KMS-11 (cell line): Measurements from ENCODE around the gene RGL4.
"Not testable (repeated sequence)": the region's sequence is repeated elsewhere in the genome, so short reads cannot be mapped to it uniquely, and the experiment has no call there.

ENCODE experiments used
- H2AFZ ChIP-seq: fragments of 200-600 bp; sonication (generic); 2 replicates; pipeline ENCODE4 v1.6.1; 2016; ENCODE audit warnings: antibody characterized with exemption, mixed run types, low read depth
- H3K27ac ChIP-seq: fragments of 200-600 bp; sonication (generic); 2 replicates; pipeline ENCODE4 v1.6.1; 2016; ENCODE audit warnings: mild to moderate bottlenecking, mixed run types
- H3K27me3 ChIP-seq: fragments of 200-600 bp; sonication (generic); 2 replicates; pipeline ENCODE4 v1.6.1; 2017; ENCODE audit warnings: mild to moderate bottlenecking, low read depth, mixed run types, moderate library complexity; ENCODE audit not compliant: insufficient read depth
- H3K36me3 ChIP-seq: fragments of 200-600 bp; sonication (generic); 2 replicates; pipeline ENCODE4 v1.6.1; 2017; ENCODE audit warnings: mild to moderate bottlenecking, mixed run types; ENCODE audit not compliant: insufficient read depth
- H3K4me1 ChIP-seq: fragments of 200-600 bp; sonication (generic); 2 replicates; pipeline ENCODE4 v1.6.1; 2016; ENCODE audit warnings: mild to moderate bottlenecking, low read depth, mixed run types; ENCODE audit not compliant: poor library complexity, severe bottlenecking
- H3K4me2 ChIP-seq: fragments of 200-600 bp; sonication (generic); 2 replicates; pipeline ENCODE4 v1.7.0; 2016; ENCODE audit warnings: mild to moderate bottlenecking, mixed run types
- H3K4me3 ChIP-seq: fragments of 200-600 bp; sonication (generic); IDR thresholded peaks from 2 replicates; pipeline ENCODE4 v1.6.1; 2017; ENCODE audit warnings: low read depth, low read length, mixed read lengths; ENCODE audit not compliant: insufficient read depth
- H3K79me2 ChIP-seq: fragments of 200-600 bp; sonication (generic); 2 replicates; pipeline ENCODE4 v1.6.1; 2016; ENCODE audit warnings: low read depth, mixed run types; ENCODE audit not compliant: insufficient read depth
- H3K9ac ChIP-seq: fragments of 200-600 bp; sonication (generic); 2 replicates; pipeline ENCODE4 v1.6.1; 2016; ENCODE audit warnings: mild to moderate bottlenecking, mixed run types
- H4K20me1 ChIP-seq: fragments of 200-600 bp; sonication (generic); 2 replicates; pipeline ENCODE4 v1.6.1; 2016; ENCODE audit warnings: mild to moderate bottlenecking, mixed run types; ENCODE audit not compliant: insufficient read depth
- CTCF ChIP-seq: fragments of 200-600 bp; sonication (generic); conservative IDR thresholded peaks from 2 replicates; pipeline ENCODE4 v1.6.1; 2017; ENCODE audit warnings: low read depth, mild to moderate bottlenecking, antibody characterized with exemption, low read length, moderate library complexity, mixed read lengths

RGL4 gene, protein sequence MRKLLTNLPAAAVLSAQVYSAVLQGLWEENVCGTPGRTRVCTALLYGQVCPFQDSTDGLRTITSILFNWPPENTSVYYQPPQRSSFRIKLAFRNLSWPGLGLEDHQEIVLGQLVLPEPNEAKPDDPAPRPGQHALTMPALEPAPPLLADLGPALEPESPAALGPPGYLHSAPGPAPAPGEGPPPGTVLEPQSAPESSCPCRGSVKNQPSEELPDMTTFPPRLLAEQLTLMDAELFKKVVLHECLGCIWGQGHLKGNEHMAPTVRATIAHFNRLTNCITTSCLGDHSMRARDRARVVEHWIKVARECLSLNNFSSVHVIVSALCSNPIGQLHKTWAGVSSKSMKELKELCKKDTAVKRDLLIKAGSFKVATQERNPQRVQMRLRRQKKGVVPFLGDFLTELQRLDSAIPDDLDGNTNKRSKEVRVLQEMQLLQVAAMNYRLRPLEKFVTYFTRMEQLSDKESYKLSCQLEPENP

GRCh38 chr22:23690713-23691112 is at the start of gene RGL4:
Gene RGL4, plus strand, starts transcription at chr22:23691013. Its CDS starts 1,018 bp downstream, at chr22:23692031.
- TF ChIP-seq CTCF = no peak
- Histone ChIP-seq H3K4me2 (no peak within 1 kb of the TSS), H4K20me1 (no peaks in the 10 kb centered on the region), H2AFZ (no peak within 1 kb of the TSS), H3K27ac (no peak within 1 kb of the TSS), H3K36me3 (no peaks in the 10 kb centered on the region), H3K9ac (no peak within 1 kb of the TSS), H3K27me3 (no peaks in the 10 kb centered on the region), H3K79me2 (no peaks in the 10 kb centered on the region), H3K4me3 (no peak within 1 kb of the TSS), H3K4me1 (no peaks in the 10 kb centered on the region)

- not testable (repeated sequence) for H3K4me2 ChIP-seq, H3K4me1 ChIP-seq, H3K27ac ChIP-seq, H2AFZ ChIP-seq, H4K20me1 ChIP-seq, H3K36me3 ChIP-seq, H3K27me3 ChIP-seq, H3K79me2 ChIP-seq, H3K4me3 ChIP-seq, H3K9ac ChIP-seq
These were observed 44.3 kb upstream of the RGL4 start for GRCh38 chr22:23646526-23646925.

DNA sequence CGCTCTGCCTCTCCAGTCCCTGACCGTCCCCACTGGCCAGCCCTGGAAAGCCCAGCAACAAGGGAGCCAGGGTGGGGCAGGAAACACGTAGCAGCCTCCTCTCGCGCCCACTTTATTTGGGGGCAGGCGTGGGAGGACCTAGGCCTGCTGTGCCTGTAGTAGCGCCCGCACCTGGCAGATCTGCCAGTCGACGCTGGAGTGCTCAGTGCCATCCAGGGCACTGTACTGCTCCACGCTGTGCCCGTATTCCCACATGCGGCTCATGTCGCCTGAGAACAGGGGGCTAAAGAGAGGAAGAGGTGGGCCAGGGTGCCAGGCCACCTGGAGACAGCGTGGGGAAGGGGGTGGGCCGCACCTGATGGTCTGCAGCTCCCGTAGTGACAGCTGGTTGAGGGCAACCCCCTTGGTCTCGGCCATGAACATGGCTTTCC is 41.7 kb upstream of the RGL4 start:
- H3K27ac ChIP-seq = no peak overlapping the region
- H3K36me3 ChIP-seq = no peaks in the 10 kb centered on the region
- no peaks in the 10 kb centered on the region for H3K4me1 ChIP-seq
- no peak overlapping the region for H3K4me3 ChIP-seq
- no peak overlapping the region for H2AFZ ChIP-seq
- TF ChIP-seq CTCF = no peak
- H4K20me1 ChIP-seq = no peaks in the 10 kb centered on the region
- no peak overlapping the region for H3K4me2 ChIP-seq
- H3K9ac ChIP-seq = no peak overlapping the region
- H3K79me2 ChIP-seq = no peaks in the 10 kb centered on the region
- H3K27me3 ChIP-seq = no peaks in the 10 kb centered on the region

- no peaks in the 10 kb centered on the region for H4K20me1 ChIP-seq
- no peak overlapping the region for H3K27ac ChIP-seq
- H3K4me1 ChIP-seq = no peaks in the 10 kb centered on the region
- no peak overlapping the region for H3K4me3 ChIP-seq
- no peak for TF ChIP-seq CTCF
- H3K79me2 ChIP-seq = no peaks in the 10 kb centered on the region
- no peak overlapping the region for H3K4me2 ChIP-seq
- no peaks in the 10 kb centered on the region for H3K36me3 ChIP-seq
- H2AFZ ChIP-seq = no peak overlapping the region
- no peak overlapping the region for H3K9ac ChIP-seq
- H3K27me3 ChIP-seq = no peaks in the 10 kb centered on the region
These were observed 39.1 kb upstream of the RGL4 start for GRCh38 chr22:23651676-23652075.

DNA sequence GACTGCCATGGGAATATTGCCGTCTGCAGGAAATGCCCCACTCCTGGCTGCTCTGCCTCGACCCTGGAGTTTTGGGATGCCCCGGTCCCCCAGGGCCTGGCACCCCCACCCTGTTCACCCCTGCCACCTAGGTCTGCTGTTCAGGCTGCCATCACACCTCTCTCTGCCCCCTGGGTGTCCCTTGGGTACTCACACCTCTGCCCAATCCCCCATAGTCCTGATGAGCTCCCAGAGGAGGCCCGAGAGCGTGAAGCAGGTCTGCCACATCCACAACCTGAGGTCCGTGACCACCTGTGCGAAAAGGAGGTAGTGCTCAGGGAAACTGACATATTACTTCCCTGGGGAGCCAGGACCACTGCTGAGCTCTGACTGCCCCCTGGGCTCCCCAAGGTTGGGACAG is 38.5 kb upstream of the RGL4 start:
- no peak overlapping the region for H3K27ac ChIP-seq
- no peaks in the 10 kb centered on the region for H3K36me3 ChIP-seq
- no peak overlapping the region for H3K4me2 ChIP-seq
- no peak overlapping the region for H2AFZ ChIP-seq
- H3K9ac ChIP-seq = no peak overlapping the region
- no peak overlapping the region for H3K4me3 ChIP-seq
- H4K20me1 ChIP-seq = no peaks in the 10 kb centered on the region
- no peaks in the 10 kb centered on the region for H3K79me2 ChIP-seq
- TF ChIP-seq CTCF = no peak
- H3K27me3 ChIP-seq = no peaks in the 10 kb centered on the region
- H3K4me1 ChIP-seq = no peaks in the 10 kb centered on the region
